Peyer's patch (tissue), 4 donors: Measurements from ENCODE around the gene COX7A2L. TPM values are rescaled to one million over a fixed set of nuclear protein-coding genes. Genes with fewer than 3 reads are reported as not detected.

ENCODE experiments used
- DNase-seq, 3 donors: peaks; one replicate each; pipeline ENCODE4 v3.0.0-alpha.2; 2017 to 2019
- H3K27ac ChIP-seq, 4 donors: fragments of 200-600 bp; sonication (generic); one replicate each; pipeline ENCODE4 v1.5.1; 2016 to 2019
- H3K27me3 ChIP-seq, 2 donors: fragments of 200-600 bp; sonication (generic); one replicate each; pipeline ENCODE4 v1.5.1; 2019
- H3K36me3 ChIP-seq, 3 donors: fragments of 200-600 bp; sonication (generic); one replicate each; pipeline ENCODE4 v1.5.1; 2016 to 2019
- H3K4me1 ChIP-seq, 4 donors: fragments of 200-600 bp; sonication (generic); one replicate each; pipeline ENCODE4 v1.5.1; 2016 to 2019
- H3K4me3 ChIP-seq, 4 donors: fragments of 200-600 bp; sonication (generic); 1 replicate in 3 of 4; 2 replicates in 1 of 4; pipeline ENCODE4 v1.5.1; 2016 to 2019; ENCODE audit warnings: mild to moderate bottlenecking in 1 of 4
- H3K9me3 ChIP-seq, 4 donors: fragments of 200-600 bp; sonication (generic); one replicate each; pipeline ENCODE4 v1.5.1; 2016 to 2019; ENCODE audit warnings: mild to moderate bottlenecking in 1 of 4
- CTCF ChIP-seq, 6 experiments: fragments of 450-650 bp in 4 of 6; fragments of 200-600 bp in 2 of 6; sonication (generic) in 1 of 6; IDR thresholded peaks; one replicate each; pipeline ENCODE4 v1.5.1; 2017 to 2019; ENCODE audit warnings: antibody characterized with exemption in 6 of 6, mild to moderate bottlenecking in 3 of 6, moderate library complexity in 1 of 6
- POLR2A ChIP-seq, 2 donors: fragments of 450-650 bp; IDR thresholded peaks; one replicate each; pipeline ENCODE4 v1.5.1; 2017; ENCODE audit warnings: antibody characterized with exemption in 2 of 2, mild to moderate bottlenecking in 2 of 2, moderate library complexity in 2 of 2
- total RNA-seq, 4 donors: library from RNA; depleted of rRNA; stranded (reverse); fragments of >200 nt; gene quantifications; one replicate each; pipeline ENCODE4 v1.1.0, GENCODE V29; 2016

Gene COX7A2L
- total RNA-seq, 4 donors from 2014 or later, result 77.3 to 143 (median 101) TPM

DNA sequence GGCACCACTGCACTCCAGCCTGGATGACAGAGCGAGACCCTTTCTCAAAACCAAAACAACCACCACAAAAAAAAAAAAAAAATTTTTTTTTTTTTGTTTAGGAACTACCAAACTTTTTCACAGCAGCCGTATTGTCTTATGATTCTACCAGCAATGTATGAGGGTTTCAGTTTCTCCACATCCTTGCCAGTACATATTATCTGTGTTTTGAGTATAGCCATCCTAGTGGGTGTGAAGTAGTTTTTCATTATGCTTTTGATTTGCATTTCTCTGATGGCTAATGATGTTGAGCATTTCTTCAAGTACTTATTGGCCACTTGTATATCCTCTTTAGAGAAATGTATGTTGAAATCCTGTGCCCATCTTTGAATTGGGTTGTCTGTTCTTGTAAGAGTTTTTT lies 51.7 kb downstream of the COX7A2L start:
- DNase-seq, result no peak
- H3K27me3 ChIP-seq, result no peaks in the 10 kb centered on the region
- H3K4me3 ChIP-seq, result no peak overlapping the region
- no peaks in the 10 kb centered on the region for H3K9me3 ChIP-seq
- no peak overlapping the region for H3K27ac ChIP-seq
- H3K36me3 ChIP-seq, result peaks cover 0 to 25% (median 0%) of the 10 kb centered on the region in 3 donors
- TF ChIP-seq CTCF (IDR thresholded peaks at IDR 0.05) (no peak), POLR2A (IDR thresholded peaks at IDR 0.05) (no peak)
- no peaks in the 10 kb centered on the region for H3K4me1 ChIP-seq

DNA sequence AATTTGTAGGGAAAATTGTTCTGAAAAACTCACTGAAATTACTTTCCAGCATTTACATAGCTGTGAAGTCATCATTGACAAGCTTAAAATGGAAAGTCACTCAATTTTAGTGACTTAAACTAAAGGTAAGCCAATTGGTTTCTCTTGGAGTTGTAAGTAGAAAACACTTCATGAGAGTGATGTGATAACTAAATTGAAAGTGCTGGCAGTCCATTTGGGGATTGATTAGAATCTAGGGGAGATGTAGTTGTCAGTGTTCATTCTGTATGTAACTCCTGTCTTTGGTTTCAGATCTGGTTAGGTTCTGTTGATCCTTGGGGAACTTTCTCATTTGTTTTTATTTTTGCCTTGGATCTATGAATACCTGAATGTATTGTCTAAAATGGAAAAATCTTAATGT lies 53.8 kb downstream of the COX7A2L start:
- Histone ChIP-seq H3K4me1 (no peaks in the 10 kb centered on the region), H3K36me3 (peaks cover 0 to 45% (median 0%) of the 10 kb centered on the region in 3 donors), H3K27ac (no peak overlapping the region), H3K9me3 (no peaks in the 10 kb centered on the region), H3K4me3 (no peak overlapping the region), H3K27me3 (no peaks in the 10 kb centered on the region)
- DNase-seq, result no peak
- TF ChIP-seq POLR2A (IDR thresholded peaks at IDR 0.05), result no peak
- TF ChIP-seq CTCF (IDR thresholded peaks at IDR 0.05), result no peak

- no peak overlapping the region for H3K4me3 ChIP-seq
- peaks cover 0 to 53% (median 0%) of the 10 kb centered on the region in 3 donors for H3K36me3 ChIP-seq
- TF ChIP-seq POLR2A (IDR thresholded peaks at IDR 0.05) (no peak), CTCF (IDR thresholded peaks at IDR 0.05) (no peak)
Measured at GRCh38 chr2:42304059-42304713, 56.8 kb downstream of the COX7A2L start.

GRCh38 chr2:42303252-42303651 lies 57.8 kb downstream of the COX7A2L start:
- no peak for DNase-seq
- no peaks in the 10 kb centered on the region for H3K27me3 ChIP-seq
- H3K9me3 ChIP-seq, result no peaks in the 10 kb centered on the region
- H3K4me3 ChIP-seq, result no peak overlapping the region
- no peaks in the 10 kb centered on the region for H3K4me1 ChIP-seq
- no peak overlapping the region for H3K27ac ChIP-seq
- TF ChIP-seq POLR2A (IDR thresholded peaks at IDR 0.05), result no peak
- no peak for TF ChIP-seq CTCF (IDR thresholded peaks at IDR 0.05)
- peaks cover 0 to 52% (median 0%) of the 10 kb centered on the region in 3 donors for H3K36me3 ChIP-seq

More at GRCh38 chr2:42304059-42304713, 56.8 kb downstream of the COX7A2L start:
- H3K27me3 ChIP-seq, result no peaks in the 10 kb centered on the region
- DNase-seq, result no peak
- no peaks in the 10 kb centered on the region for H3K9me3 ChIP-seq
- no peaks in the 10 kb centered on the region for H3K4me1 ChIP-seq
- no peak overlapping the region for H3K27ac ChIP-seq

GRCh38 chr2:42300527-42300926 lies 60.5 kb downstream of the COX7A2L start:
- no peak overlapping the region for H3K27ac ChIP-seq
- H3K36me3 ChIP-seq, result peaks cover 0 to 48% (median 0%) of the 10 kb centered on the region in 3 donors
- no peaks in the 10 kb centered on the region for H3K27me3 ChIP-seq
- H3K4me1 ChIP-seq, result peaks cover 0 to 24% (median 0%) of the 10 kb centered on the region in 4 donors
- DNase-seq, result no peak
- TF ChIP-seq POLR2A (IDR thresholded peaks at IDR 0.05), result no peak
- TF ChIP-seq CTCF (IDR thresholded peaks at IDR 0.05), result no peak
- H3K4me3 ChIP-seq, result no peak overlapping the region
- H3K9me3 ChIP-seq, result no peaks in the 10 kb centered on the region

Other genes with a start within 250 kb of the COX7A2L start
- gene EML4, start 191.9 kb downstream of the COX7A2L start, total RNA-seq, result 100 to 1,000 TPM in 1 of 4 donors, 10 to 100 TPM in 3; 73.7 to 115 (median 84.4) TPM
- gene KCNG3, start 132.8 kb upstream of the COX7A2L start, total RNA-seq, result 1 to 10 TPM in 1 of 4 donors, under 1 TPM in 3; 0.27 to 1.1 (median 0.74) TPM
- gene MTA3, start 207.4 kb upstream of the COX7A2L start, total RNA-seq, result 10 to 100 TPM; 20.0 to 87.5 (median 34.2) TPM